Measurements from ENCODE around the gene VWCE.

GRCh38 chr11:61259363-61259762, 35.8 kb downstream of the VWCE start:
- TF ChIP-seq, protein P1, sequence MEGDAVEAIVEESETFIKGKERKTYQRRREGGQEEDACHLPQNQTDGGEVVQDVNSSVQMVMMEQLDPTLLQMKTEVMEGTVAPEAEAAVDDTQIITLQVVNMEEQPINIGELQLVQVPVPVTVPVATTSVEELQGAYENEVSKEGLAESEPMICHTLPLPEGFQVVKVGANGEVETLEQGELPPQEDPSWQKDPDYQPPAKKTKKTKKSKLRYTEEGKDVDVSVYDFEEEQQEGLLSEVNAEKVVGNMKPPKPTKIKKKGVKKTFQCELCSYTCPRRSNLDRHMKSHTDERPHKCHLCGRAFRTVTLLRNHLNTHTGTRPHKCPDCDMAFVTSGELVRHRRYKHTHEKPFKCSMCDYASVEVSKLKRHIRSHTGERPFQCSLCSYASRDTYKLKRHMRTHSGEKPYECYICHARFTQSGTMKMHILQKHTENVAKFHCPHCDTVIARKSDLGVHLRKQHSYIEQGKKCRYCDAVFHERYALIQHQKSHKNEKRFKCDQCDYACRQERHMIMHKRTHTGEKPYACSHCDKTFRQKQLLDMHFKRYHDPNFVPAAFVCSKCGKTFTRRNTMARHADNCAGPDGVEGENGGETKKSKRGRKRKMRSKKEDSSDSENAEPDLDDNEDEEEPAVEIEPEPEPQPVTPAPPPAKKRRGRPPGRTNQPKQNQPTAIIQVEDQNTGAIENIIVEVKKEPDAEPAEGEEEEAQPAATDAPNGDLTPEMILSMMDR (IDR thresholded peaks at IDR 0.05): no peak
- TF ChIP-seq POLR2A (IDR thresholded peaks at IDR 0.05) (no peak), POLR2AphosphoS5 (IDR thresholded peaks at IDR 0.05) (no peak)
